SU-DHL-6 (cell line): ENCODE results near the gene FBF1.

Experiments
- H2AFZ ChIP-seq: fragments of 200-600 bp; sonication (generic); 2 replicates; pipeline ENCODE4 v1.6.1; 2014; ENCODE audit warnings: low read depth, mild to moderate bottlenecking, moderate library complexity, mixed read lengths, antibody characterized with exemption, low read length; ENCODE audit not compliant: severe bottlenecking
- H3F3A ChIP-seq: fragments of 200-600 bp; shearing (Covaris generic); 2 replicates; pipeline ENCODE4 v1.6.0; 2016; ENCODE audit warnings: antibody characterized with exemption, mild to moderate bottlenecking; ENCODE audit not compliant: insufficient read depth
- H3K27ac ChIP-seq: fragments of 200-600 bp; sonication (generic); 2 replicates; pipeline ENCODE4 v1.5.1; 2016; ENCODE audit warnings: low read depth, mild to moderate bottlenecking, low read length, moderate library complexity, mixed read lengths
- H3K27me3 ChIP-seq: fragments of 200-600 bp; sonication (generic), shearing (Covaris generic); 2 replicates; pipeline ENCODE4 v1.6.0; 2014; ENCODE audit warnings: mild to moderate bottlenecking, low read length
- H3K36me3 ChIP-seq: fragments of 200-600 bp; sonication (generic); 2 replicates; pipeline ENCODE4 v1.6.1; 2014; ENCODE audit warnings: mild to moderate bottlenecking, low read length, mixed read lengths
- H3K4me2 ChIP-seq: fragments of 300-600, 200-600 bp; shearing (Covaris generic), sonication (generic); 2 replicates; pipeline ENCODE4 v1.6.0; 2014; ENCODE audit warnings: low read length, low read depth, mild to moderate bottlenecking; ENCODE audit not compliant: poor library complexity, severe bottlenecking
- H3K4me3 ChIP-seq: fragments of 200-600 bp; sonication (generic); 2 replicates; pipeline ENCODE4 v1.5.1; 2014; ENCODE audit warnings: antibody characterized with exemption, low read length, mild to moderate bottlenecking, mixed read lengths; ENCODE audit not compliant: insufficient read depth, poor library complexity, severe bottlenecking
- H3K79me2 ChIP-seq: fragments of 200-600 bp; sonication (generic); 2 replicates; pipeline ENCODE4 v1.6.1; 2014; ENCODE audit warnings: mild to moderate bottlenecking, low read length, moderate library complexity; ENCODE audit not compliant: insufficient read depth
- H3K9ac ChIP-seq: fragments of 200-600 bp; sonication (generic); 2 replicates; pipeline ENCODE4 v1.7.0; 2014; ENCODE audit warnings: mild to moderate bottlenecking, low read length
- H3K9me2 ChIP-seq: fragments of 200-600 bp; sonication (generic); replicated peaks from 2 replicates; pipeline ENCODE4 v1.6.1; 2014; ENCODE audit warnings: low read length; ENCODE audit not compliant: insufficient read depth
- H3K9me3 ChIP-seq: fragments of 200-600 bp; sonication (generic); 2 replicates; pipeline ENCODE4 v1.6.1; 2014; ENCODE audit warnings: low read length, mixed read lengths; ENCODE audit not compliant: insufficient read depth
- H4K20me1 ChIP-seq: fragments of 200-600 bp; sonication (generic); 2 replicates; pipeline ENCODE4 v1.6.1; 2014; ENCODE audit warnings: low read depth, mild to moderate bottlenecking, antibody characterized with exemption, low read length, moderate library complexity, mixed read lengths
- EZH2phosphoT487 ChIP-seq: fragments of 200-600 bp; sonication (generic), shearing (Covaris generic); conservative IDR thresholded peaks from 2 replicates; pipeline ENCODE4 v1.6.1; 2018; ENCODE audit warnings: mild to moderate bottlenecking, antibody characterized with exemption, low read length, moderate library complexity, mixed read lengths
- TF ChIP-seq, protein P1 (sequence below): fragments of 200-600 bp; sonication (generic); IDR thresholded peaks from one replicate; pipeline ENCODE4 v1.5.1; 2017; ENCODE audit warnings: antibody characterized with exemption, mild to moderate bottlenecking, low read length, moderate library complexity; ENCODE audit not compliant: insufficient read depth, poor library complexity, severe bottlenecking

The FBF1 gene

DNA sequence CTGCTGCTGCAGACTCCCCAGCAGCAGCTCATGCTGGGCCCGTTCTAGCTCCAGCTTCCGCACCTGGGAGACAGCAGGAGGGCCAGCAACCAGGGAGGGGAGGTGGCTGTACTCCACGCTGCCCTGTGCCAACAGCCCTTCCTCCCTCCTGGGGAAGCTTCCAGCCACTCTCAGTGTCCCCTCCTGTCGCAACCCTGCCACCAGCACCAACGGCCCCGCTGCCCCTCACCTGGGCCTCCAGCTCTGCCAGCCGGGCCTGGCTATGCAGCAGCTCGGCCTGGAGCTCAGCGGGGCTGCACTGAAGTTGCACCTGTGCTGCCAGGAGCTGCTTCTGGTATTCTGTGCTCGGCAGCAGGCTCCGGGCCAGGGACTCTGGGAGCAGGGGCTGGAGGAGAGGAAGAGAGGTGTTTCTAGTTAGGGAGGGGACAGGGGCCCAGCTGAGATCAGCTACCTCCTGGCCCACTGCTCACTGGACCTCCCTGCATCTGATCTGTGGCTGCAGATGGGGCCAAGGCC, 20.7 kb downstream of the FBF1 start:
- Histone ChIP-seq H4K20me1 (no peaks in the 10 kb centered on the region), H3K4me2 (no peak overlapping the region), H3K4me3 (no peak overlapping the region), H3F3A (no peaks in the 10 kb centered on the region), H3K36me3 (no peaks in the 10 kb centered on the region), H3K79me2 (no peaks in the 10 kb centered on the region), H2AFZ (no peak overlapping the region), H3K9ac (no peak overlapping the region), H3K27ac (no peak overlapping the region), H3K9me3 (no peaks in the 10 kb centered on the region), H3K27me3 (no peaks in the 10 kb centered on the region), H3K9me2 (no peaks in the 10 kb centered on the region)
- no peak for TF ChIP-seq EZH2phosphoT487
- TF ChIP-seq, protein P1, sequence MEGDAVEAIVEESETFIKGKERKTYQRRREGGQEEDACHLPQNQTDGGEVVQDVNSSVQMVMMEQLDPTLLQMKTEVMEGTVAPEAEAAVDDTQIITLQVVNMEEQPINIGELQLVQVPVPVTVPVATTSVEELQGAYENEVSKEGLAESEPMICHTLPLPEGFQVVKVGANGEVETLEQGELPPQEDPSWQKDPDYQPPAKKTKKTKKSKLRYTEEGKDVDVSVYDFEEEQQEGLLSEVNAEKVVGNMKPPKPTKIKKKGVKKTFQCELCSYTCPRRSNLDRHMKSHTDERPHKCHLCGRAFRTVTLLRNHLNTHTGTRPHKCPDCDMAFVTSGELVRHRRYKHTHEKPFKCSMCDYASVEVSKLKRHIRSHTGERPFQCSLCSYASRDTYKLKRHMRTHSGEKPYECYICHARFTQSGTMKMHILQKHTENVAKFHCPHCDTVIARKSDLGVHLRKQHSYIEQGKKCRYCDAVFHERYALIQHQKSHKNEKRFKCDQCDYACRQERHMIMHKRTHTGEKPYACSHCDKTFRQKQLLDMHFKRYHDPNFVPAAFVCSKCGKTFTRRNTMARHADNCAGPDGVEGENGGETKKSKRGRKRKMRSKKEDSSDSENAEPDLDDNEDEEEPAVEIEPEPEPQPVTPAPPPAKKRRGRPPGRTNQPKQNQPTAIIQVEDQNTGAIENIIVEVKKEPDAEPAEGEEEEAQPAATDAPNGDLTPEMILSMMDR, result no peak

DNA sequence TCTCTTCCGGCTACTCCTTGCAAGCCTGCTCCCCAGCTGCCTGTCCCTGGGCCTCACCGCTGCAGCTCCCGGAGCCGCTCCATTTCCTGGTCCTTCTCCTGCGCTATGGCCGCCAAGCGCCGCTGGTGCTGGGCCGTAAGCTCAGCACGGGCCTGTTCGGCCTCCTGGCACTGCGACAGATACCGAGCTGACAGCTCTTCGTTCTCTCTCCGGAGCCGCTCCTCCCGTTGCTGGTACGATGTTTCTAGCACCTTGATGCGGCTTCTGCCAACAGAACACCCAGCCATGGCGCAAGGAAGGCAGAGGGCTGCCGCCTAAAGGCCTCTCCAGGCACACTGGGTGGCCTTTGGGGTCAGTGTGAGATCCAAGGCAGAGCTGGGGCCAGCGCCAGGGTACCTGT, 21.2 kb downstream of the FBF1 start:
- Histone ChIP-seq H3F3A (no peaks in the 10 kb centered on the region), H2AFZ (no peak overlapping the region), H3K9ac (no peak overlapping the region), H3K4me2 (no peak overlapping the region), H4K20me1 (no peaks in the 10 kb centered on the region), H3K9me3 (no peaks in the 10 kb centered on the region), H3K4me3 (no peak overlapping the region), H3K9me2 (no peaks in the 10 kb centered on the region), H3K27me3 (no peaks in the 10 kb centered on the region), H3K79me2 (no peaks in the 10 kb centered on the region), H3K27ac (no peak overlapping the region), H3K36me3 (no peaks in the 10 kb centered on the region)
- TF ChIP-seq EZH2phosphoT487, result no peak
- TF ChIP-seq, protein P1, result no peak

DNA sequence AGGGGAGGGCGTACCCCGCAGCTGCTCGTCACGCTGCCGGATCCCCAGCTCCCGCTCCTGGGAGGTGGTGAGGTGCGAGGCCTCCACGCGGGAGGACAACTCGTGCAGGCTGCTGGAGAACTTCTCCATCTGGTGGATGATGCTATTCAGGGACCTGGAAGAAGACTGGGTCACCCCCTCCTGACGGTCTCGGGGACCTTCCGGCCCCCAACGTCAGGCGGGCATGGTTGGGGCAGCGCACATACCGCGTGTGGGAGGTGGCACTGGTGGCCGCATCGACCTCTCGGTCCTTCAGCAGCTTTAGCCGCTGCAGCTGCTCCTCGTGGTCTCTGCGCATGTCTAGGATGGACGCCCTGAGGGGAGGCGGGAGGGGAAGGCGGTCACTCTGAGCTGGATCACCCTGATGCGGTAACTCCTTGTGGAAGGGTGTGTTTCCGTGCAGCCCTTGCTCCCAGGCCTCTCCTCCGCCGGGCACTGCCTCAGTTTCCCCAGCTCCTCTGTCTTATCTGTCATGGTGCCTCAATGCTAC, 22.9 kb downstream of the FBF1 start:
- Histone ChIP-seq H3K9ac (no peak overlapping the region), H3K27me3 (no peaks in the 10 kb centered on the region), H3K9me2 (no peaks in the 10 kb centered on the region), H3K4me3 (no peak overlapping the region), H3K79me2 (no peaks in the 10 kb centered on the region), H3K9me3 (no peaks in the 10 kb centered on the region), H4K20me1 (no peaks in the 10 kb centered on the region), H2AFZ (no peak overlapping the region), H3F3A (no peaks in the 10 kb centered on the region), H3K36me3 (no peaks in the 10 kb centered on the region), H3K27ac (no peak overlapping the region), H3K4me2 (no peak overlapping the region)
- TF ChIP-seq, protein P1, result no peak
- no peak for TF ChIP-seq EZH2phosphoT487
